ENCODE measurements around the gene ADGRF5.

Gene ADGRF5, protein sequence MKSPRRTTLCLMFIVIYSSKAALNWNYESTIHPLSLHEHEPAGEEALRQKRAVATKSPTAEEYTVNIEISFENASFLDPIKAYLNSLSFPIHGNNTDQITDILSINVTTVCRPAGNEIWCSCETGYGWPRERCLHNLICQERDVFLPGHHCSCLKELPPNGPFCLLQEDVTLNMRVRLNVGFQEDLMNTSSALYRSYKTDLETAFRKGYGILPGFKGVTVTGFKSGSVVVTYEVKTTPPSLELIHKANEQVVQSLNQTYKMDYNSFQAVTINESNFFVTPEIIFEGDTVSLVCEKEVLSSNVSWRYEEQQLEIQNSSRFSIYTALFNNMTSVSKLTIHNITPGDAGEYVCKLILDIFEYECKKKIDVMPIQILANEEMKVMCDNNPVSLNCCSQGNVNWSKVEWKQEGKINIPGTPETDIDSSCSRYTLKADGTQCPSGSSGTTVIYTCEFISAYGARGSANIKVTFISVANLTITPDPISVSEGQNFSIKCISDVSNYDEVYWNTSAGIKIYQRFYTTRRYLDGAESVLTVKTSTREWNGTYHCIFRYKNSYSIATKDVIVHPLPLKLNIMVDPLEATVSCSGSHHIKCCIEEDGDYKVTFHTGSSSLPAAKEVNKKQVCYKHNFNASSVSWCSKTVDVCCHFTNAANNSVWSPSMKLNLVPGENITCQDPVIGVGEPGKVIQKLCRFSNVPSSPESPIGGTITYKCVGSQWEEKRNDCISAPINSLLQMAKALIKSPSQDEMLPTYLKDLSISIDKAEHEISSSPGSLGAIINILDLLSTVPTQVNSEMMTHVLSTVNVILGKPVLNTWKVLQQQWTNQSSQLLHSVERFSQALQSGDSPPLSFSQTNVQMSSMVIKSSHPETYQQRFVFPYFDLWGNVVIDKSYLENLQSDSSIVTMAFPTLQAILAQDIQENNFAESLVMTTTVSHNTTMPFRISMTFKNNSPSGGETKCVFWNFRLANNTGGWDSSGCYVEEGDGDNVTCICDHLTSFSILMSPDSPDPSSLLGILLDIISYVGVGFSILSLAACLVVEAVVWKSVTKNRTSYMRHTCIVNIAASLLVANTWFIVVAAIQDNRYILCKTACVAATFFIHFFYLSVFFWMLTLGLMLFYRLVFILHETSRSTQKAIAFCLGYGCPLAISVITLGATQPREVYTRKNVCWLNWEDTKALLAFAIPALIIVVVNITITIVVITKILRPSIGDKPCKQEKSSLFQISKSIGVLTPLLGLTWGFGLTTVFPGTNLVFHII (N-terminal part only)

DNA sequence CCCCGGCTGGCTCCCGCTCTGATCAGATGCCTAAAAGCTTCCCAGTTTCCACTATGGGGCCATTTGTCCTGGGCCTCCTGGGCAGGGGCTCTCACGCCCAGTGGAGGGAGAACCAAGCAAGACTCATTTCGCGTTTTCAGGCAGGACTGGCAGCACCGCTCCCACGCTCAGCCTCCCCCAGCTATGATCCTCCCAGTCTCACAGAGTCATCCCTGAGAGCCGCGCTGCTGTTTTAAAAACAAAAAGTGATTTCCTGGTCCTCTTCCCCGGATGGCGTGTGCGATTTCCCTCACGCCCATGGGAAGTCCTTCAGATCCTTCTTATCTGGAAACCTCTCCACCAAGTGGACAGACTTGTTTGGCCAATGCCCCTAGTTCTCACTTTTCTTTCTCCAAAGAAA lies at the start of gene ADGRF5:
ADGRF5 (minus strand) TSS at position 208 of the 400 bp plus-strand sequence. CDS start 15,176 bp downstream, outside the sequence.
- no peak for DNase-seq (ENCODE audit: low read depth)

DNA sequence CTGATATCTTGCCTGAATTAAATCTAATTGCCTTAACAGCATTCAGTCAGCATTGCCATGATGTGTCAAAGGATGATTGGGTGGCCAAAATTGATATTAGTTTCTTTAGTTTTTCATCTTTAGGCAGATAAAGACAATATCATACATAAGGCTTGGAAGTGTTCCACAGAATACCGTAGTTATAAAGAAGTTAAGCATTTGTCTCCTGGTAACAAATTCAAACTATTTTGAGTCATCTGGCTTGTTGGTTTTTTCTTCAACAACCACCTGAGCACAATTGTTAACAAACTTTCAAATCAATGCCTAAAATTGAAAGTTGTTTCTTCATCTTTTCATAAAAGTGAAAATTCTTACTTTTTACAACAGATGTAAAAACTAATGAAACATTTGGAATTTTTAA lies 47.5 kb upstream of the ADGRF5 start:
- DNase-seq (ENCODE audit: low read depth), result no peak

- no peak for DNase-seq (ENCODE audit: low read depth)
Measured at GRCh38 chr6:46967826-46968349, 46.1 kb upstream of the ADGRF5 start.

DNA sequence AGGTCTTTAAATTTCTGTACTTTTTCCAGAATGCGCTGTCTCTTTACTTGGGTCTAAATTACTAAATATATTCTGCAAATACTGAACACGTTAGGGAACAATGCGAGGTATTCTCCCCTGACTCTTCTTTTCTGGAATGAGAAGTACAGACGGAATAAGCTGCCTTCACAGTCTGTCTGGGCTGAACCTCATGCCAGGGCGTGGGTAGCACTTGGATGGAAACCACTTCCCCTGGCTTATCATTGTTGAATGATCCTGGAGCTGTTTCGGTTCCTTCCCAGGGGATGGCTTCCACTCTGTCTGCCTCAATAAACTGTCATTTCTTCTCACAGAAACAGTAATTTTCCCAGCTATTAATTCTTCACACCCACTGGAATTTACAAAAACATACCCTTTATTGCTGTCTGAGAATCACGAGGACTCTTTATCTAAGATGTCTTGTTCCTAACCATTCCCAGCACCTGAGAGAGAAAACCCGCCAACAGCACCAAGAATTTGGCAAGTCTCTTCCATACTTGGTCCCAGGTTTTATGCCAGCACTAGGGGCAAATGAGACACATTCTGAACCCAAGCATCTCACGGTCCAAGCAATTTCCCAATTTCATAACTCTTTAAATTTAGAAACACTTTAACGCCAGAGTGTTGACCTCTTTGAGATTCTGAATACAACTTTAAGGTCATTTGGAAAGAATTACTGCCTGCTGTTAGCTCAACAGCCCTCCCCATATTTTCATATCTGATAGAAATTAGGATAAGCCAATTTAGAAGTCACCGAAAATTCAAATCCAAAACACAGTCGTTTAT lies 43.2 kb upstream of the ADGRF5 start:
- no peak for DNase-seq (ENCODE audit: low read depth)

DNA sequence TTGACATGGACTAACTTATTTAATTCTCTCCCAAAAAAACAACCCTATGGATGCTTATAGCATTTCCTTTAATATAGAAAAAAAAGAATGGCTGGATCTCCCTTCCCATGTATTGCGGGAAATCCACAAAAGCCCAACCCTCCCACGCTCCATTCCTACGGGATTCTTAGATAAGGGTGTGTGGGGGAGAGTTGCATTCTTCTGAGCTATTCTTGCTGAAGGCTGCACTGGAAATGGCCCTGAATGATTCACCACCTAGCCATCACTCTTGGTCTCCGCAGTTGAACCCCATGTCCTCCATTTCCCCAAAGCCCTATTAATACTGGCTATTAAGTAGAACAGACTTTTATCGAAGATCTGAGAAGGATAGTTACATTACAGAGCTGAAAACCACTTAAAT lies 41.9 kb upstream of the ADGRF5 start:
- no peak for DNase-seq (ENCODE audit: low read depth)

GRCh38 chr6:46963039-46963438 lies 41.3 kb upstream of the ADGRF5 start:
- no peak for DNase-seq (ENCODE audit: low read depth)

DNA sequence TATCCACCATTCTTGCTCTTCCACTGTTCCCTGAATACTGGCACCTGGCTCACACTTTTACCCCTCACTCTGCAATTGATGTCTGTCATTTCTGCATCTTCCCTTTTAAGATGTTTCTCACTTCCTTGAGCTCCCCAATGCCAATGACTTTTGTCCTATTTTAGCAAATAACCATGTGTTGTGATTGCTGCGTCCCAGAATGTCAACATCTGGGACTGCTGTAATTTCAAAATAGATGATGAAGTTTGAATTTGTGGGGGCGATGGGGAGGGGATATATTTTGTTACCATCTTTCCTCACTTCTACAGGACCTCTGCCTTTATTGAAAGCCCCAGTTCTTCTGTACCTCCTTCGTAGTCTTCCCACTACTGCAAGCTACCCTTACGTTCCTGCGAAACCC lies 40.0 kb upstream of the ADGRF5 start:
- DNase-seq (ENCODE audit: low read depth), result no peak

GRCh38 chr6:46961232-46961631 lies 39.5 kb upstream of the ADGRF5 start:
- DNase-seq (ENCODE audit: low read depth), result no peak

DNA sequence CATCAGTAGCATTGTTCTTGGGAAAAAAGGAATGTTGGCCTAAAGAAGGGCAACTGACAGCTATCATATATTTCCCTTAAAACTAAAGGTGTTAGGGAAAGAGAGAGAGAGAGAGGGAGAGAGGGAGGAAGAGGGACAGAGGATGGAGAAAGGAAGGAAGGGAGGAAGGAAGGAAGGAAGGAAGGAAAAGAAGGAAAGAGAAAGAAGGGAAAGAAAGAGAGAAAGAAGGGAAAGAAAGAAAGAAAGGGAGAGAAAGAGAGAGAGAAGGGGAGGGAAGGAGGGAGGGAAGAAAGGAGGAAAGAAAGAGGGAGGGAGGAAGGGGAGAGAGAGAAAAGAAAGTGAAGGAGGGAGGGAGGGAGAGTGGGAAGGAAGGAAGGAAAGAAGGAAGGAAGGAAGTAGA lies 37.7 kb upstream of the ADGRF5 start:
- no peak for DNase-seq (ENCODE audit: low read depth)

- no peak for DNase-seq (ENCODE audit: low read depth)
Measured at GRCh38 chr6:46956409-46956808, 34.7 kb upstream of the ADGRF5 start.

DNA sequence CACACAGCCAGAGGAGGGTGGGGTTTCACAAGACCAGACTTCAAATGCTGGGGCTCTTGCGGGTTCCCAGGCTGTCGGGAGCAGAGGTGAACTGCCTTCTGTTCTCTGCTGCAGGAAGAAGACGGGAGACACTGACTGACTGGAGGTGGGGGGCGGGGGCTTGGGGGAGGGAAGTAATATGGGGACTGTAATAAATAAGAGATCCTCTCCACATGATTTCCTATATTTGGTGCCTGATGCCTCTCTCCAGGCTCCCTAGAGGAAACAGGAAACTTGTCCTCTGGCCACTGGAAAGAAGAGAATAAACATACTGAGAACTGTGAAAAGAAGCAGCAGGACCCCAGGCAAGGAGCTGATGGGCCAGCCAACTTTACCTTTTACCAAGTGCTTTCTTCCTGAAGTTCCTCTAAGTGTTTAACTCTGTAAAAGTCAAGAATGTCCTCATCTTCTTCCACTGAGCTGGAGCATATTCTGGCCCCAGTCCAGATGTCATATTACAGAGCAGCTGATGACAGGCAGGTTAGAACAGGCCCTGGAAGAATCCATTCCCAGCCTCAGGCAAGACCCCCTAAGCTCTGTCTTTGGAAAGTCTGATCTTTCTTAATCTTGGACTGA lies 33.2 kb upstream of the ADGRF5 start:
- no peak for DNase-seq (ENCODE audit: low read depth)

DNA sequence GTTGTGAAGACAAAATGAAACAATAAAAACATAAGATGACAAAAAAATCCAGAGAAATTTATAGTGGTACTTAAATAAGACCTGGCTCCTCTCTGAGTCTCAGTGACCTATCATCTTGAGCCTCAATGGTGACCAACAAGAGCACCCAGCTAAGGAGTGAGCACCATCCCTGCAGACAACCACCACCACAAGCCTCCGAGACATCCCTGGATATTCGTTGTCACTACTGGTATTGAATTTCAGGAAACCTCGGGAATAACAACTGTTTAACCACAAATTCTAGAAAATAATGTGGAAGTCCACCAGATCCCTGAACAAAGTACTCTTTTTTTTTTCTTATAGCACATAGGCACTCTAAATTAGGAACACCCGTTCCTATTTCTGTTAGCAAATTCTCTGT lies 32.2 kb upstream of the ADGRF5 start:
- no peak for DNase-seq (ENCODE audit: low read depth)

DNA sequence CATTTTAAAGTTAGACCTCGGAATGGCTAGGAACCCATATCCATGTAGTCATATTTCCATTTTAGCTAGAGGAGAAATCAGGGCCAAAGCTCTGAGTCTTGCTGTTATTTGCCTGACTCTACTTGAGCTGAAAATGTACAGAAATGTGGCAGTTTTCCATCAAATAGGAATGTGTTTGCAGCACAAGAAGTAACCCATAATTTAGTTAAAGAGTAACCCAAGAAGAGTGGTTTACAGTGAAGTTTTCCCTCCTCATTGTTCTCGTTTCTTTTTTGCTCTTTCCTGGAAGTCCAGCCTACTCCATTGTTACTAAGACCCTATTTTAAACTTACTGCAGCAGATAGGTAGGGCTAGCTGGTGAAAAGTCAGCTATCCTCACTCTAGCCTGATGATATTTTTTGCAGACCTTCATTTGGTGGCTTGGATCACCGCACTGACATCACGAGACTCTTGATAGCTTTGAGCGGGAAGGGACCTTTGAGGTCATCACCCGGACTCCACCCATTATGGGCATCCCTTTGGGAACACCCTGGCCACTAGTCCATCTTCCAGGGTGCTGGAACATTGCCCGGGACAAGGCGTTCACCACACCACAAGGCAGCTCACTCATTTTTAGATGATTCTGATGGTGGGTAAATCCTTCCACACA lies 28.0 kb upstream of the ADGRF5 start:
- no peak for DNase-seq (ENCODE audit: low read depth)

DNA sequence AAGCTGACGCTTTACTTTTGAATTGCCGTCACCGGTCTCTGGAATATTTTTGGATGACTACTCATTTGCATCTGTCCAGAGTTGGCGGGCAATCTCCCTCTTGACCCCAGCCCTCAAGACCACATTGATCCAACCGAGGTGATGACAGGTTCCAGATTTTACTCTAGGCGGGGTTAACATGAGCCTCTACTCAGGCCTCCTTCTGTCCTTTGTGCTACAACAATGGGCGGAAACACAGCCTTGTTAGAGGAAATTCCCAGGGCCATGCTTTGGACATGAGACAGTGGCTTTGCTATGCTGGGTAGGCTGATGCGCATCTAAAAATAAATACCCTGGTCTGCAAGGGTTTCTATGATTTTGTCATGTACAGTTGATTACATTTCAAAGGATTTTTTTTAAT lies 27.0 kb upstream of the ADGRF5 start:
- no peak for DNase-seq (ENCODE audit: low read depth)

DNA sequence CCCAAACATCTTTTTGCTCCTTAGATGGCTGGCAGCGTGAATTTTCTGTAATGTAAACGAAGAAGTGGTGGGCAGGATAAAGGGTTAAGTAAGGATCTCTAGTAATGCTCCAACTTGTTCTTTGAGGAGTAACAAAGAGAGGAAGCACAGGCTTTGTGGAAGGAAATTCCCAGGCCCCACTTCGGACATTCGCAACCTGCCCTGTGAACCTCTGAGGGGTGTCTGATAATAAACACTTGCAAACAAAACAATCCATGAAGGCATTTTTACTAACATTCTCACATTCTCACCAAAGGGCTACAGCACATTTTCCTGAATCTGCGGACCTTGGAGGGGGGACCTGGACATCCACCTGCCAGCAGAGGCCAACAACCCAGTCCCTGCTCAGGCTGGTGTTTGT lies 25.8 kb upstream of the ADGRF5 start:
- no peak for DNase-seq (ENCODE audit: low read depth)

DNA sequence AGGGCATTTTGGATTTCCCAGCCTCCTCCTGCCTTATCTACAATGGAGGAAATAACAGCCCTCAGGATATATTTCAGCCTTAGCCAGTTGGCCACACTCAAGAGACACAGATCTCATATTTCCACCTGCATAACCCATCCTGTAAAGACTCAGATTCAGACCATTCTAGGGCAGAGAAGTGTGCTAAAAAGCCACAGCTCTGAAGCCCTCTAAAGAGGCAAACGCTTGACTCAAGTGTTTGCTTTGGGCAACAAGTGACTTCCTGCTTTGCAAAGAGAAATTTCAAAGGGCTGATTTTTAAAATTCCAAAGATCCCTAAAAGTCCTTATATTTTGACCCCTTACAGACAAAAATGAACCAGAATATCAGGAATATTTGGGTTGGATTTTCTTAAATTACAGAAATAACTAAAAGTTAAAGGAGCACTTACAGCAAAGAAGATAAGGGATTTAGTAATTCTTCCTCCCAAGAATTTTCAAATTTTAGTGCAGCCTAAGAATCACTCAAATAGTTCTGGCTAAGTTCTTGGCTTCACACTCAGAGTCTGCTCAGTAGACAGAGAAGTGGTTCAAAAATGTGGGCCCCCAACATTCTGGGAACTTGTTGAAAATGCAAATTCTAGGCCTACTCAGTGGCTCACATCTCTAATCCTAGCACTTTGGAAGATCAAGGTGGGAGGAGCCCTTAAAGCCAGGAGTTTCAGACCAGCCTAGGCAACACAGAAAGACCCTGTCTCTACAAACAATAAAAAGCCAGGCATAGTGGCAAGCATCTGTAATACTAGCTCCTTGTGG lies 18.9 kb upstream of the ADGRF5 start:
- no peak for DNase-seq (ENCODE audit: low read depth)

DNA sequence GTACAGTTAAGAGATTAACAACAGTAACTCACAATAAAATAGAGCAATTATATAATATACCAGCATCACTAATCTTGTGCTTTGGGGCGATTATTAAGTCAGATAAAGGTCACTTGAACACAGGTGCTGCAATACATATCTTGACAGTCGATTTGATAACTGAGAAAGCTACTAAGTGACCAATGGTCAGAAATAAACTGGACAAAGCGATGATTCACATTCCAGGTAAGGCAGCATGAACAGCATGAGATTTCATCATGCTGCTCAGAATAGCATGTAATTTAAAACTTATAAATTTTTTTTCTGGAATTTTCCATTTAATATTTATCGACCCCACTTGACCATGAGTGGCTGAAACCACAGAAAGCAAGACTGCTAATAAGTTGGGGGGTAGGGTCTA lies 15.9 kb upstream of the ADGRF5 start:
- DNase-seq (ENCODE audit: low read depth), result no peak

DNA sequence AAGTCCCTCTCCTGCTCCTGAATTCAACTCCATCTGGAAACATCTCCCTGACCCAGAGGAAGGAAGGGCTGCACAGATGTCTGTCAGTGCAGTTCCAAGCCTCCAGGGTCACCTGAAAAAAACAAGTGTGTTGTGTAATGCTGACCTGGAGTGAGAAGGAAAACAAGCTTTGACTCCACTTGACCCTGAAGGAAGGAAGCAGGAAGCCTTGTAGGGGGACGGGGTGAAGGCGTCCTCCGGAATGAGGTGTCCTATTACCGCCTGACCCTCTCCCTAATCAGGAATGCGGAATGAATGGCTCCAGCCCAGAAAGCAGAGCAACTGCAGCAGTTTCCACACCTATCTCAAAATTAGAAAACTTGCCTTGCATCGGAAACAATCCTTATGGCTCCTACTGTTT lies 13.9 kb upstream of the ADGRF5 start:
- DNase-seq (ENCODE audit: low read depth), result no peak

DNA sequence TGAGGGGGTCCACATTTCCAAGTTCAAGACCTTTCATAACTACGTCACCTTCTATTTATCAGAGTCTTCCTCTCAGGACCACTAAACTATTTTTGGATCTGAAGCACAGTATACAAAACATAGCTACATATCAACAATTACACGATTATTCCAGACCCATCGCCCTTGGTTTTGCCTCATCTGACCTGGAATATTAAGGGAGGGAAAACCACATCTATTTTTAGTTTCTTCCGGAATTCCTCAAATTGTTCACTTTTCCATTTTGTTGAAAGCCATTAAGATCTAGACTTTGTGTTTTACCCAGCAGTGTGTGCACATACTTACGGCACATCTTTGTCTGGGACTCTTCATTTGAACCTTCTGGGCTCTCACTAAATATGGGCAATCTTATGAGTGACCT lies 12.0 kb upstream of the ADGRF5 start:
- DNase-seq (ENCODE audit: low read depth), result no peak

Data from fibroblast of the conjunctiva (primary cell).